Stimulated activated CD8-positive, alpha-beta memory T cell treated with anti-CD3 and anti-CD28 coated beads, Interleukin-15, amount 100 ng/mL, for 24 hours (primary cell): Measurements from ENCODE around the gene CPSF3.

Experiments used
- DNase-seq: peaks from one replicate; pipeline ENCODE4 v3.0.0-alpha.2; 2020; ENCODE audit warnings: low read depth

CPSF3 gene

GRCh38 chr2:9423100-9423921 is at the start of gene CPSF3, which contains the start of gene ITGB1BP1:
Gene CPSF3 (plus strand): TSS chr2:9423654. CDS start chr2:9423774, 120 bp downstream.
Gene ITGB1BP1 (minus strand): TSS chr2:9423528. CDS start chr2:9418697, 4,831 bp downstream.
- DNase-seq = peak; percentile 94

DNA sequence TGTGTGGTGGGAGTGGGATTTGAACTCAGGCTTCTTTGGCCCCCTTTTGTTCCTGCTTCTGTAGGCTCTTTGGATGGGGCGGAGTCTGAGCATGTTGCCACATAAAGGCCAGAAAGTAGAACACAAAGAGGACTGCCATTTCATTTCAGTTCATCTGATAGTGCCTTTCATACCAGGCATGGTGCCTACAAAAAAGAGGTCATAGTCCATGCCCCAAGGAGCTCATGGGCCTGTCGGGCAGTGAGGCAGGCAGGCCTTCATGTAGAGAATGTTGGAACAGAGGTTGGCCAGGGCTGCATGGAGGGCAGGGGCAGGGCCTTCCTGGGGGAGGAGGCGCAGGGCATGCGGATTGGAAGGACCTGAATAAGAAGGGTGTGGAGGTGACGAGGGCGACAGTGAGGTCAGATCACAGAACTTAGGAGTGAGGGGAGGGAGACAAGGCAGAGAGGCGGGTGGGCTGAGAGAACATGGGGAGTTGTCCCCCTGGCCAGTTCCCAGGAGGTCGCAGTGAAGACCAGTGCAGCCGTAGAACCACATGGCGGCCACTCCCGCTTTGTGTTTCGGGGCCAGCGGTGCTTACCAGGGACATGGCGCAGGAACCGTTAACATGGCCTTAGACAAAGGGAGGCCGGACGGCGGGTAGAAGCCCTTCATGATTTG is 49.3 kb upstream of the CPSF3 start:
- no peak for DNase-seq

- DNase-seq = no peak
These were observed 47.5 kb upstream of the CPSF3 start for GRCh38 chr2:9375857-9376428.

GRCh38 chr2:9377461-9378097 is 45.9 kb upstream of the CPSF3 start:
- no peak for DNase-seq

DNA sequence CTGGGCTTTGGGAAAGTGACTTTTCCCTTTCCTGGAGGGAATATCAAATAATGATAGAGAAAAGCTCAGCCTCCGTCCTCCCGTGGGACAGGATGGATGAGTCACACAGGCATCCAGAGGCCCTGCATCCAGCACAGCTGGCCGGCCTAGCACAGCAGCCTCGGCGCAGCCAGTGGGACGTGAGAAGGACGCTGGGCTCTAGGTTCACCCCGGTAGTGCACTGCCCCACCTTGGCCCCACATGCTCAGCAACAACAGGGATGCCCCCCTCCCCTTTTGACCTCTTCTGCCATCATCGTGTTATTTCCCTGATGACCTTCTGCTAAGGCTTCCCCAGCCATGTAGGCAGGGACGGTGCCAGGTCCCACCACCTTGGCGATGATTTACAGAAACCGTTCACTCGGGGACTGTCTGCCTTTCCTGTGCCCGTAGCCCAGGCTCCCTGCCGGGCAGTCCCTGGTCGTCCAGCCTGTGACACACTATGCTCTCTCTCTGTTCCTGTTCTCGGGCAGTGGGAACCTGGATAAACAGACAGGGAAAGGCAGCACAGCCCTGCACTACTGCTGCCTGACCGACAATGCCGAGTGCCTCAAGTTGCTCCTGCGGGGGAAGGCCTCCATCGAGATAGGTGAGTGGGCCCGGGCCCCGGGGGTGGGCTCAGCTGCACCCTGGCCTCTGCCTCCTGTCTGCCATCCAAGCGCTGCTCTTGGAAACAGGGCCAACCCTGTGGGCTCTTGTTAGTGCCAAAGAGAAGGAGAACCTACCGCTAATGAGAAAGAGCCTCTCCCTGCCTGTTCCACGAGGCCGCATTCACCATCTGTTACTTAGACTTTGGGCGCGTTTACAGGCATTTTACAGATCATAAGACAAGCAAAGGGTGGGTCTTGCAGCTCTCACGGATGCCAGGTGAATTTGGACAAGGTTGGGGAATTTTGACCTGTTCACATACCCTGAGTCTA is 44.7 kb upstream of the CPSF3 start:
- DNase-seq = no peak

- DNase-seq = no peak
These were observed 44.1 kb upstream of the CPSF3 start for GRCh38 chr2:9379391-9379755.

DNA sequence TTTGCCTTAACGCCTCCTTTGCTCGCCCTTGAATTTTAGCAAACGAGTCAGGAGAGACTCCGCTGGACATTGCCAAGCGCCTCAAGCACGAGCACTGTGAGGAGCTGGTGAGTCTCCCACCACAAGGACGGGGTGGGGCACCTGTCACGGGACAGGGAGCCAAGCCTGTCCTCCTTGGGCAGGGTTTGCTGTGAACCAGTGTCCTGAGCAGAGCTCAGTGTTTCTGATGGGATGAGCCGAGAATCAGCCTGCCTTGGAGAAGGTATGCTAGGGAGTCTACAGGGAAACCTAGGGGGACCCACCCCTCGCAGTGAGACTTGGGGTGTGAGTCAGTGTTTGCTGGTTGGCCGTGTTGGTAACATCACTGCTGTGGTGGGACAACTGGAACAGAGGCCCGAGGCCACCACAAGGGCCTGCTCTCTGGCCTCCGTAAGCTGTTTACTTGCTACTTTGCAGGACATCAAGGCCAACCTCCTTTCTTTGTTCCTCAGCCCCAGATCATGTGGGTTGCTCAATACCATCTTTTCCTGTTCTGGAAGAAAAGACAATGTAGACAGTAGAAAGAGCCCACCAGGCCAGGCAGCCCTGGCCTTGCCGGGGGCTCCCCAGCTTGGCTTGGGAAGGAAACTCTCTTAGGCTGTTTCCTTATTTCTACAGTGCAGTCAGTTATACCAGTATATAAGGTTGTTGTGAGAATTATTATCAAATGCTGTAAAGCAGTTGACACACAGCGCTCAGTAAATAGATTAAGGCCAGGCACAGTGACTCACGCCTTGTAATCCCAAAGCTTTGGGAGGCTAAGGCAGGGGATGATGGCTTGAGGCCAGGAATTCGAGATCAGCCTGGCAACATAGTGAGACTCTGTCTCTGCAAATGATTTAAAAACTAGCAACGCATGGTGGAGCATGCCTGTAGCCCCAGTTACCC is 42.5 kb upstream of the CPSF3 start:
- no peak for DNase-seq

DNA sequence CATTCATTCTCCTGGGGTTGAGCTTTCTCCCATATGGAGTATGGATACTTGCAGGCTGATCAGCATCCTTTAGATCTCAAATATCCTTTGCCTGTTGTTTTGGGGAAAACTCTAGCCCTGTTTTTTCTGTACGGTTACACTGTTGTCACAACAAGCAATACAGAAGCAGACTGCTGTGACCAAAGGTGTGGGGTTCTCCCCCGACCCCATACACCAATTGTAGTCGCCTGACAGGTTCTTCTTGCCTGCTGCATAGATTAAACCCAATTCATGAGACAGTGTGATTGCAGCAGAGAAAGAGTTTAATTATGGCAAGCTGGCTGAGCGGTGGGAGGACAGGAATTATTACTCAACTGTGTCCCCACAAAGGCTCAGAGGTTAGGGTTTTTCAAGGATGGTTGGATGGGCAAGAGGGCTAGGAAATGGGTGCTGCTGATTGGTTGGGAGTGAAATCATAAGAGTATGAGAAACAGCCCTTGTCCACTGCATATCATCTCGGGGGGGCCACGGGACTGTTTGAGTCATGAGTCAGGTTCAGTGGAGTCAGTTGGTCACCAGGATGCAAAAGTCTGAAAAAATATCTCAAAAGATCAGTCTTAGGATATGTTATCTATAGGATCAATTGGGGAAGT is 40.7 kb upstream of the CPSF3 start:
- DNase-seq = no peak

- DNase-seq = no peak
These were observed 38.9 kb upstream of the CPSF3 start for GRCh38 chr2:9384521-9384920.

- no peak for DNase-seq
These were observed 37.6 kb upstream of the CPSF3 start for GRCh38 chr2:9385841-9386240.

- no peak for DNase-seq
These were observed 35.2 kb upstream of the CPSF3 start for GRCh38 chr2:9388199-9388681.

DNA sequence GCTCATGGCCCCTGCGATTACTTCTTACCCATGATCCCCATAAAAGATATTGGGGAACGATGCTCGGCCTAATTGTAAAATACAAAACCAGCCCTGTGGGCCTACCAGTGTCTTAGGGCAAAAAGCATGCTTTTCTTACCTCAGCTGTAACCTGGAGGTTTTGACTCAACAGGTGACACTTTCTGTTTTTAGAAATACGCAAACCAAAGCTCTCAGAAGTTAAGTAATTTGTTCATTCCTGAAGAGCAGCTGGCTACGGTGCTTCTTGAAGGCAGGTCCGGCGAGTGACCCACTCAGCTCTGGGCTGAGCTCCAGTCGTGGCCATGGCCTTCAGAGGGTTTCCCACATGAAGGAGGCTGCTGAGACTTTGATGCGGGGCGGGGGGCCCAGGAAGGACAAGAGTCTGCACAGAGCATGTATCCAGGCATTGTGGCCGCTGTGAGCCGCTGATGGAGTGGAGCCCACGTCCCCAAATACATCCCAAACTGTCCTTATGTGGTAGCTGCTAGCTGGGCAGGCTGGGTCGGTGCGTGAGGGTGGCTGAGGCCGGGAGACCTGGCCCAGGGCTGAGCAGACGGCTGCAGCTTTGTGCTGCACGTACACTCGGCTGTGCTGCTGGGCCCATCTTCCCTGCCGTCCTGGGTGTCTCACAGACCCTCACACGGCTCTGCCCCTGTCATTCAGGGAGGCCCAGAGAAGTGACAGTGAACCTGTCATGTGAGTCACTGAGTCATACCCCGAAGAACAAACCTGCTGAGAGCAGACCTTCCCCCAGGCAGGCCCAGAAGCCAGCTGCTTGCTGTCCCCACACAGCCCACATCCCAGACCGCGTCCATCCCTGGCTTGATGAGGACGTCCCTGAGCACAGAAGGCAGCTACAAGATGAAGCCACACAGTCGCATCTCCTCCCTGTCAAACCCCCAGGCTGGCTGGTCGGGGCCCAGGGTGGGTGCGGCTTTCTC is 34.2 kb upstream of the CPSF3 start:
- no peak for DNase-seq

GRCh38 chr2:9390151-9390850 is 33.2 kb upstream of the CPSF3 start:
- DNase-seq = no peak

- no peak for DNase-seq
These were observed 32.5 kb upstream of the CPSF3 start for GRCh38 chr2:9390991-9391390.

DNA sequence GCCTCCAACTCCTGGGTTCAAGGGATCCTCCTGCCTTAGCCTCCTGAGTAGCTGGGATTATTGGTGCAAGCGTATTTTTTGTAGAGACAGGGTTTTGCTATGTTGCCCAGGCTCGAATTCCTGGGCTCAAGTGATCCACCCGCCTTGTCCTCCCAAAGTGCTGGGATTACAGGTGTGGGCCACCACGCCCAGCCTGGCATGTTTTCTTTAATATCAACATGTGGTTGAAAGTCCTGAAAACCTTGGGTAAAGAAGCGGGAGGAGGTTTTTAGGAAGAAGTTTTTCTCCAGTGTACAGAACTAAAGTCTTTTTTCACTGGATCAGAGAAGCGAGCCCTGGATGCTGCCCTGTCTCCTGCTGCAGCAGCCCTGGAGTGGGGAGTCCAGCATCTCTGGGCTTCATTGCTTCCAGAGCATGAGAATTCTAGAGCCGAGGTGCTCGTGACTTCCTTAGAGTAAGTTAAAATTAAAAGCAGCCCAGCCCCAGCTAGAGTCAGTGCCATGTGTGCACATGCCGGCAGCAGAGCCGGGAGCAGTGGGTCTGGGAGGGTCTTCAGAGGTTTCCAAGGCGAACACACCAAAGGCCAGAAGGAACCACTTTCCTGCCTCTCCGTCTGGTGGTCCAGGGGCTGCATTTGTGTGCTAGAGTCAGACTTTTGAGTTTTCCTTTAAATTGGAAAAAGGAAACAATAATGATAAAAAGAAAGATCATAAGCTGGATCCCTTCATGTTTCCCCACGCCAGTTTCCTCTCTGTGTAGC is 31.3 kb upstream of the CPSF3 start:
- DNase-seq = no peak

GRCh38 chr2:9392898-9393765 is 30.3 kb upstream of the CPSF3 start:
- DNase-seq = no peak
